Measurements from ENCODE around the gene ALOX15.
A peak's percentile ranks its signal among the peaks of the same experiment; 100 is the strongest.
"Not testable (repeated sequence)": the region's sequence is repeated elsewhere in the genome, so short reads cannot be mapped to it uniquely, and the experiment has no call there.

Gene ALOX15

DNA sequence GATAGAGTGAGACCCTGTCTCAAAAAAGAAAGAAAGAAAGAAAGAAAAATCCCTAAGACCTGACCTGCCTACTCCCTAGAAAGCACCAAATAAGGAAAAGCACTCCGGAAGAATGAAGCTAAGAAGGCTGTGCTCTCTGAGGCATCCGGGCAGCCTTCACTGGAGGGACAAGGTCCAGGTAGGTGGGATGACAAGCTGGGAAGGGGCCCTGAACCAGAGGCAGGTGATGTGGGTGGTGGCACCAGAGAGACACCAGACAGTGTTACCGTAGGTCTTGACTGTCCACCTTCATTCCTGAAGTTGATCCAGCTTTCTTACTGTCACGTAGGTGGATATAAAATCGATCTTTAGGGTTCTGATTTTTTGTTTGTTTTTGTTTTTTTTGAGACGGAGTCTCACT, 30.8 kb downstream of the ALOX15 start:
- DNase-seq, result no peak

DNA sequence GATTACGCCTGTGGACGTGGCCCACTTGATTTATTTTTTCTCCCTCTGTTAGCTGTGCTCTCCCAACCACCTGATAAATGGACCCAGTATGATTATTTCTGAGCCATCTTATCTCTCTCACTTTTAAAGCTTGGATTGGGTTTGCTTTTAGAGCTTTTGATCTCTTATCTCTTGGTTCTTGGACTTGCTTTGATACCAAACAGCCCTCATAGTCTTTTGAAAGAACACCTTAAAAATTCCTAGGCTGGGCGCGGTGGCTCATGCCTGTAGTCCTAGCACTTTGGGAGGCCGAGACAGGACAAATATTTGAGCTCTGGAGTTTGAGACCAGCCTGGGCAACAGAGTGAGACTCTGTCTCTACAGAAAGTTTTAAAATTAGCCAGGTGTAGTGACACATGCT, 31.3 kb downstream of the ALOX15 start:
- DNase-seq, result no peak

GRCh38 chr17:4609761-4610160, 31.7 kb downstream of the ALOX15 start:
- no peak for DNase-seq

DNA sequence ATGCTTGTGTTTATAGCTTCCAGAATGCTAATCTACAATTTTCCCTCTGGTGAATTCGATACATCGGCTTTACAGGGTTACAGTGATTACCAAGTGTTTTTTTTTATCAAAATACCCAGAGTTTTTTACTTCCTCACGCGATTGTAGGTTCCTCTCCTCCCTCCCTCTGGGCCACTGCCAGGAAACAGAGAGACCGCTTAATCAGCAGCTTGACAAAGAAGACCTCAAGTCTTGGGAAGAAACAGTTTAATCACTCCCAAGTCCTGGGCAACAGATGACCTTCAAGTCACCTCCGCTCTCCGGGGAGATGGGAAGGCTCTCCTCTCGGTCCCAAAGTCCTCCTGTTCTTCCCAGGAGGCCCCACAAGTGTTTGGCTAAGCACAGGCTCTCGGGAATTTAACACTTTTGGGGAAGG, 33.7 kb downstream of the ALOX15 start:
- DNase-seq, result no peak

GRCh38 chr17:4607261-4607741, 34.2 kb downstream of the ALOX15 start:
- no peak for DNase-seq

DNA sequence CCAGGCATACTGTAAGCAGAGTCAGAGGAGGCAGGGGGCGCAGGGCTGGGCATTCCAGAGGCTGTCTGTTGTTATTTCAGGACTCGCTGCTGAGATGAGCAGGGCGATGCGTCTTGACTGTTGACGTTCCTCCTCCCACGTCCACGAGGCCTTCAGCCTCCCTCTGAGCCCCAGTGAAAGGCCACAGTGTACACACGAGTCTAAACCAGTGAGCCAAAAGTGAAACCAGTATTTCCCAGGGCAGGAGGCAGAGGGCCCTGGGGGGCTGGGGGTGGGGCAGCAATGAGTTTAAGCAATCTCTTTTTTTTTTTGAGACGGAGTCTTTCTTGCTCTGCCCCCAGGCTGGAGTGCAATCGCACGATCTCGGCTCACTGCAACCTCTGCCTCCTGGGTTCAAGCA, 35.7 kb downstream of the ALOX15 start:
- no peak for DNase-seq

DNA sequence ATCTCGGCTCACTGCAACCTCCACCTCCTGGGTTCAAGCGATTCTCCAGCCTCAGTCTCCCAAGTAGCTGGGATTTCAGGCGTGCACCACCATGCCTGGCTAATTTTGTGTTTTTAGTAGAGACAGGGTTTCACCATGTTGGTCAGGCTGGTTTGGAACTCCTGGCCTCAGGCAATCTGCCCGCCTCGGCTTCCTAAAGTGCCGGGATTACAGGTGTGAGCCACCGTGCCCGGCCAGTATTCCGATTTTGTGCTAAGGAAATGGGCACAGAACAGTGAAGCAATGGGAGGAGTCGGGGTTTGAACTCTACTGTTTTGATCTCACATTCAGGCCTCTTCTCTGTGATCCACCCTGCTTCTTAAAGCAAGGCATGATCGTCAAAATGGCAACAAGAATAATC, 36.7 kb downstream of the ALOX15 start:
- not testable (repeated sequence) for DNase-seq

DNA sequence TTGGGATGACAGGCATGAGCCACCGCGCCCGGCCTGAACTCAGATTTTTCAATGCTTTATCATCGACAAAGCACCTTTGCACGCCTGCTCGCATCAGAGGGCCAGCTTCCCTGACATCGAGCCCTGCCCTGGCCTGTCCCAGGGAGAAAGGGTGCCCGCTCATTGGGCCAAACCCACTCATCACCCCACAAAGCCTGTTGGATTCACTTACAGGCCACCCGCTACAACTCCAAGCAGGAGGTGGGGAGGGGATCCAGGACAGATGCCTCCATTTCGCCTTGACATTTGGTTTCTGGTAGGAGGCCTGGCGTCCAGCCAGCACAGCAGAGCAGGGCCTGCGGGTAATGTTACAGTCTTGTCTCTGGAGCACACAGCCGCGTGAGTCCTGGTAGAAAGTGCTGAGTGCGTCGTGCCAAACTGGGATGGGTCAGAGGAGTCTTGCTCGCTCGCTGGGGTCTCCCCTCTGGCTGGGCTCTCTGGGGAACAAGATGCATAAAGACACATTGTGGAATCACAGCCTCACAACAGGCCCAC, 37.3 kb downstream of the ALOX15 start:
- DNase-seq, result peak; percentile 90 to 98

- DNase-seq, result no peak
Measured at GRCh38 chr17:4602041-4602440, 39.4 kb downstream of the ALOX15 start.

GRCh38 chr17:4601326-4601725, 40.2 kb downstream of the ALOX15 start:
- no peak for DNase-seq

DNA sequence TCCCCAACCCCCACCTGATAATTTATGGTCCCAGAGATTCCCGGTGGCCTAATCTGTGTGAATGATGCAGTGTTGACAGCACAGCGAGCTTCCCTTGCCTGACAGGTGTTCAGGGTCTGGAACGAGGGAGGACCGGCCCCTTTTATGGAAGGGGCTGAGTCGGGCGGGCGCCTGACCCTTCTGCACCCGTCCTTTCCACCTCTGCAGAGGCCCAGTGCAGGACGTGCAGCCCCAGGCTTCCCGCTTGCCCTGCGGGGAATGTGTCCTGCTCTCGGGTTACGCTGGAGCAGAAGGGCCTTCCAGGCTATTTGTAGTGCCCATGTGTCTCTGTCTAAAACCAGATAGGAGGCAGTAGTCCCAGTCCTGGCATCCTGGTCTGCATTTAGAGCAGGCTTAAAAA, 40.9 kb downstream of the ALOX15 start:
- DNase-seq, result no peak

DNA sequence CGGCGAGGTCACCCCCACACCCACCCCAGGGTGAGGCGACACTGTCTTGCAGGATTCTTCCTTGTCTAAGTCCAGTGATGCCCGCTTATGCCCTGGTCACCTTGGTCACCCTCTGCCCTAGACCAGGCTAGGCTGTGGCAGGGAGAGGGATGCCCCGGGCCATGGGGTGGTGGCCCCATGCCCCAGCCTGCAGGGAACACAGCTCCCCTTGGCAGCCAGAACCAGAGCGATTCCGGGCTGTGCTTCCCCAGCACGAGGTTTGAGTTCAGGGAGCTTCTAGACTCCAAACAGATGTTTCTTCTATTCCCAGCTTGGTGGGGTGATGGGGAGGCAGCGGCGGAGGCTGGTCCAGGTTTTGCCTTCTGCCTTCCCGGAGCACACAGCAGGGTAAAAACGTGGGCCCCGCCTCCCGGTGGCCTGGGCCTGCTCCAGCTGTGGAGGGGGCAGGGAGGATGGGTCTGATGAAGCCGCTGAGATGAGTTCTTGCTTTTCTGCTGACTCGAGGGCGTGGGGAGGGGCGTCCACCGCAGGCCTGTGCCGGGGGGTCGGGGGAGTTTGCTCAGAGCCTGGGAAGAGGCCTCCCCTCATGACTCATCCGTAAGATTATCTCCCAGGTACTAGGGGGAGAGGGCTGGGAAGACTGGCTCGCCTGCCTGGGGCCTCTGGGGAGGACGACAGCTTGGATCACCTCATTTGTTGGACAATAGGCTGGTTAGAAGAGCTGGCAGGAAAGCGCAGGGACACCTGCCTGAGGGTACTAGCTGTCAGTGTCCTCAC, 41.8 kb downstream of the ALOX15 start:
- DNase-seq, result peak in 1 of 2 experiments; percentile 45

DNA sequence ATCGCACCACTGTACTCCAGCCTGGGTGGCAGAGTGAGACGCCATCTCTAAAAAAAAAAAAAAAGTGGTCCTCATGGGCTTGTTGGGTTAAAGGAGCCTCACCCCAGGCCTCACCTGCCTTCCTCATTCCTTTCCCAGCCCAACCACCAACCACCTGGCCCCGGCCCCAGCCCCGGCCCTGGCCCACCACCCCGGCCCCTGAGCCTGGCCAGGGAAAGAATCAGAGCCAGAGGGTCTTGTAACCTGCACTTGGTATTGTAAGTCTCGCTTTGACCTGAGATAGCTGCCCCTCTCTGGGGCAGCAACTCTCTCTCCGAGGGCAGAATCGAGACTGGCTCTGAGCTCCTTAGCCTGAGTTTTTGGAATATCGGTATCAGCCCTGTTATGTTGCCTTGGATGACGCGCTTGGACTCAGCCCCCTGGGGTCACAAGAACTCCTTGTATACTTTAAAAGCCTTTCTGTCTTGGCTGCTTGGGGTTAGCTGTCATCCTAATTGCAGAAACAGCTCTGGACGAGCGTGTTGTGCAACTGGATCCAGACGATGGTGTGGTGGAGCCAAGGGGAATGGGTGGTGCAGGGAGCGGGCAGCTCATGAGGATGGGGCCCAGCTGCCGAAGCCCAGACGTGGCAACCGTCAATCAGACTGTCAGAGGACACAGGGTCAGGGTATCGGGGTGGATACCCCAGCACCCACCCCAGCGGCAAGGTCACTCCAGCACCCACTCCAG, 42.5 kb downstream of the ALOX15 start:
- DNase-seq, result no peak

GRCh38 chr17:4597975-4598374, 43.5 kb downstream of the ALOX15 start:
- DNase-seq, result no peak

GRCh38 chr17:4596636-4597380, 44.7 kb downstream of the ALOX15 start:
- DNase-seq, result no peak

GRCh38 chr17:4595685-4596342, 45.7 kb downstream of the ALOX15 start:
- not testable (repeated sequence) for DNase-seq

- DNase-seq, result no peak
Measured at GRCh38 chr17:4594931-4595684, 46.4 kb downstream of the ALOX15 start.

GRCh38 chr17:4594406-4594805, 47.1 kb downstream of the ALOX15 start:
- no peak for DNase-seq

DNA sequence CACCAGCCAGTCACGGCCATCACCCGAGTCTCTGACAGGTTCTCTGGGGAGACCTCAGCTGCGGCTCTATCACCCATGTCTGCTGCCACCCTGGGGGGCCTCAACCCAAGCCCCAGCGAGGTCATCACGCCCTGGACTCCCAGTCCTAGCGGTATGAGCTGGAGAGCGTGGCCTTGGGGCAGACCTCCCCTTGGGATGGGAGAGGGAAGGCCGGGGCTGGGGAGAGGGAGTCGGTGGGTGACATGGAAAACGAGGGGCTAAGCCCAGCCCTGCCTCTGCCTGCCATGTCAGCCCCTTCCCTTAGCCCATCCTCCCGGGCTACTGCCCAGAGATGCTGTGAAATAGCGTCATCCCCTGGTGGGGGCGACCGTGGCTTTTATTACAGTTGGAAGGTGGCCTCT, 48.5 kb downstream of the ALOX15 start:
- no peak for DNase-seq

DNA sequence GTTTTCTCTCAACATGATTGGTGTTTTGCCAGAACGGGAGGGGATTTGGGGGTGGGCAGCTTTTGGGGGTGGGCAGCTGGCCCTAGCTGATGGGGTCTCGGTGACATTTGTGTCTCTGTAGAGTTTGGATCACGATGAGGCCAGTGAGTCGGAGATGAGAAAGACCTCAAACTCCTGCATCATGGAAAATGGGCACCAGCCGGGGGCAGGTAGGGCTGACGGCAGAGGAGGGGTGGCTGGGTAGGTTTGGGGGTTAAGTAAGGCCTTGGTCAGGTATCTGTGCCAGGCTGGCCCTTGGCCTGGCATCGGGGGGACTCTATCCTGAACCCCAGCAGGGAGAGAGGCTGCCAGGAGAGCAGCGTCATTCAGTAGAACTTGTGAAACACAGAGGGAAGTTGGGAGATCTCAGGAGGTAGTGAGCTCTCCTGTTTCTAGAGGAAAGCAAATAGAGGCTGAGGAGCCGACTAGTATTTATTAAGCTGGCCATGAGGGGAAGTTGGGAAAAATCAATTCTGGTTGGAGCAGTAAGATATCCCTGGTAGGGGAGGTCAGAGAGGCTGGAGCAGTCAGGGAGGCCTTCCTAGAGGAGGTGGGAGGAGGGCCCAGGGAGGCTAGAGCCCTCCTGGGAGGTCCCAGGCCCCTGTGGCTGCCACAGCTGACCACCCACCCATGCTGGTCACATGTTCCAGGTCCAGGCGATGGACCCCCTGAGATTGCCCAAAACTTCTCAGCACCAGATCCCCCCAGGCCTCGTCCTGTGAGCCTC, 49.1 kb downstream of the ALOX15 start:
- no peak for DNase-seq

GRCh38 chr17:4591529-4591928, 49.9 kb downstream of the ALOX15 start:
- peak in 1 of 2 experiments; percentile 18 for DNase-seq

Data from NCI-H446 (cell line).